ENCODE results near the gene CAMK1G. TPM values are rescaled to one million over a fixed set of nuclear protein-coding genes. Genes with fewer than 3 reads are reported as not detected.

The CAMK1G gene
- total and polyA plus RNA-seq, 2 experiments from 2014 or later = 0.32 to 0.76 TPM

DNA sequence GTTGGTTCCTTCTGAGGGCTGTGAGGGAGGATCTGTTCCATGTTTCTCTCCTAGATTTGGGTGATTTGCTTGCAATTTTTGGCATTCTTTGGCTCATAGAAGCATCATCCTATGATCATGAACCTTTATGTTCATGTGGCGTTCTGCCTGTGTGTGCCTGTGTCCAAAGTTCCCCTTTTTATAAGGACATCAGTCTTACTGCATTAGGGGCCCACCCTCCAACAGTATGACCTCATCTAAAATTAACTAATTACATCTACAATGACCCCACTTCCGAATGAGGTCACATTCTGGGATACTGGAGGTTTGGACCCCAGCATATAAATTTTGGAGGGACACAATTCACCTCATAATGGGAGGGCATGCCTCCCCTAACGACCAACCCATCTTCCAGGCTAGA lies 12.8 kb upstream of the CAMK1G start:
- Histone ChIP-seq H3K9me2 (ENCODE audit: insufficient read depth) (no peaks in the 10 kb centered on the region), H3K4me1 (ENCODE audit: insufficient read depth) (no peaks in the 10 kb centered on the region), H3F3A (replicated peaks; ENCODE audit: low read depth) (no peaks in the 10 kb centered on the region), H3K27me3 (ENCODE audit: insufficient read depth) (no peaks in the 10 kb centered on the region), H3K27ac (ENCODE audit: low read depth) (no peak overlapping the region), H3K79me2 (replicated peaks; ENCODE audit: insufficient read depth) (no peaks in the 10 kb centered on the region), H3K4me3 (no peak overlapping the region), H2AFZ (peak overlapping the region; percentile 32; the same call in 1 of the 2 replicates), H3K4me2 (no peak overlapping the region), H4K20me1 (replicated peaks; ENCODE audit: insufficient read depth) (no peaks in the 10 kb centered on the region), H3K36me3 (ENCODE audit: insufficient read depth) (no peaks in the 10 kb centered on the region)
- Mint-ChIP-seq H3K4me3 (no peak overlapping the region), H3K27me3 (ENCODE audit: insufficient read depth, low read depth, poor library complexity) (peaks cover 6% of the 10 kb centered on the region), H3K36me3 (ENCODE audit: low read depth) (no peaks in the 10 kb centered on the region), H3K27ac (no peak overlapping the region), H3K4me1 (peaks cover 9% of the 10 kb centered on the region; the same call in 2 of the 3 replicates), H3K9me3 (no peaks in the 10 kb centered on the region; the same call in 2 of the 3 replicates)
- DNase-seq (ENCODE audit: low spot score) (no peak), ATAC-seq (no peak)
- TF ChIP-seq, protein P1, sequence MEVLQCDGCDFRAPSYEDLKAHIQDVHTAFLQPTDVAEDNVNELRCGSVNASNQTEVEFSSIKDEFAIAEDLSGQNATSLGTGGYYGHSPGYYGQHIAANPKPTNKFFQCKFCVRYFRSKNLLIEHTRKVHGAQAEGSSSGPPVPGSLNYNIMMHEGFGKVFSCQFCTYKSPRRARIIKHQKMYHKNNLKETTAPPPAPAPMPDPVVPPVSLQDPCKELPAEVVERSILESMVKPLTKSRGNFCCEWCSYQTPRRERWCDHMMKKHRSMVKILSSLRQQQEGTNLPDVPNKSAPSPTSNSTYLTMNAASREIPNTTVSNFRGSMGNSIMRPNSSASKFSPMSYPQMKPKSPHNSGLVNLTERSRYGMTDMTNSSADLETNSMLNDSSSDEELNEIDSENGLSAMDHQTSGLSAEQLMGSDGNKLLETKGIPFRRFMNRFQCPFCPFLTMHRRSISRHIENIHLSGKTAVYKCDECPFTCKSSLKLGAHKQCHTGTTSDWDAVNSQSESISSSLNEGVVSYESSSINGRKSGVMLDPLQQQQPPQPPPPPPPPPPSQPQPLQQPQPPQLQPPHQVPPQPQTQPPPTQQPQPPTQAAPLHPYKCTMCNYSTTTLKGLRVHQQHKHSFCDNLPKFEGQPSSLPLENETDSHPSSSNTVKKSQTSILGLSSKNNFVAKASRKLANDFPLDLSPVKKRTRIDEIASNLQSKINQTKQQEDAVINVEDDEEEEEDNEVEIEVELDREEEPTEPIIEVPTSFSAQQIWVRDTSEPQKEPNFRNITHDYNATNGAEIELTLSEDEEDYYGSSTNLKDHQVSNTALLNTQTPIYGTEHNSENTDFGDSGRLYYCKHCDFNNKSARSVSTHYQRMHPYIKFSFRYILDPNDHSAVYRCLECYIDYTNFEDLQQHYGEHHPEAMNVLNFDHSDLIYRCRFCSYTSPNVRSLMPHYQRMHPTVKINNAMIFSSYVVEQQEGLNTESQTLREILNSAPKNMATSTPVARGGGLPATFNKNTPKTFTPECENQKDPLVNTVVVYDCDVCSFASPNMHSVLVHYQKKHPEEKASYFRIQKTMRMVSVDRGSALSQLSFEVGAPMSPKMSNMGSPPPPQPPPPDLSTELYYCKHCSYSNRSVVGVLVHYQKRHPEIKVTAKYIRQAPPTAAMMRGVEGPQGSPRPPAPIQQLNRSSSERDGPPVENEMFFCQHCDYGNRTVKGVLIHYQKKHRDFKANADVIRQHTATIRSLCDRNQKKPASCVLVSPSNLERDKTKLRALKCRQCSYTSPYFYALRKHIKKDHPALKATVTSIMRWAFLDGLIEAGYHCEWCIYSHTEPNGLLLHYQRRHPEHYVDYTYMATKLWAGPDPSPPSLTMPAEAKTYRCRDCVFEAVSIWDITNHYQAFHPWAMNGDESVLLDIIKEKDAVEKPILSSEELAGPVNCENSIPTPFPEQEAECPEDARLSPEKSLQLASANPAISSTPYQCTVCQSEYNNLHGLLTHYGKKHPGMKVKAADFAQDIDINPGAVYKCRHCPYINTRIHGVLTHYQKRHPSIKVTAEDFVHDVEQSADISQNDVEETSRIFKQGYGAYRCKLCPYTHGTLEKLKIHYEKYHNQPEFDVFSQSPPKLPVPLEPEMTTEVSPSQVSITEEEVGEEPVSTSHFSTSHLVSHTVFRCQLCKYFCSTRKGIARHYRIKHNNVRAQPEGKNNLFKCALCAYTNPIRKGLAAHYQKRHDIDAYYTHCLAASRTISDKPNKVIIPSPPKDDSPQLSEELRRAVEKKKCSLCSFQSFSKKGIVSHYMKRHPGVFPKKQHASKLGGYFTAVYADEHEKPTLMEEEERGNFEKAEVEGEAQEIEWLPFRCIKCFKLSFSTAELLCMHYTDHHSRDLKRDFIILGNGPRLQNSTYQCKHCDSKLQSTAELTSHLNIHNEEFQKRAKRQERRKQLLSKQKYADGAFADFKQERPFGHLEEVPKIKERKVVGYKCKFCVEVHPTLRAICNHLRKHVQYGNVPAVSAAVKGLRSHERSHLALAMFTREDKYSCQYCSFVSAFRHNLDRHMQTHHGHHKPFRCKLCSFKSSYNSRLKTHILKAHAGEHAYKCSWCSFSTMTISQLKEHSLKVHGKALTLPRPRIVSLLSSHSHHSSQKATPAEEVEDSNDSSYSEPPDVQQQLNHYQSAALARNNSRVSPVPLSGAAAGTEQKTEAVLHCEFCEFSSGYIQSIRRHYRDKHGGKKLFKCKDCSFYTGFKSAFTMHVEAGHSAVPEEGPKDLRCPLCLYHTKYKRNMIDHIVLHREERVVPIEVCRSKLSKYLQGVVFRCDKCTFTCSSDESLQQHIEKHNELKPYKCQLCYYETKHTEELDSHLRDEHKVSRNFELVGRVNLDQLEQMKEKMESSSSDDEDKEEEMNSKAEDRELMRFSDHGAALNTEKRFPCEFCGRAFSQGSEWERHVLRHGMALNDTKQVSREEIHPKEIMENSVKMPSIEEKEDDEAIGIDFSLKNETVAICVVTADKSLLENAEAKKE (CRISPR knock-in tag; IDR thresholded peaks at IDR 0.05) = no peak

DNA sequence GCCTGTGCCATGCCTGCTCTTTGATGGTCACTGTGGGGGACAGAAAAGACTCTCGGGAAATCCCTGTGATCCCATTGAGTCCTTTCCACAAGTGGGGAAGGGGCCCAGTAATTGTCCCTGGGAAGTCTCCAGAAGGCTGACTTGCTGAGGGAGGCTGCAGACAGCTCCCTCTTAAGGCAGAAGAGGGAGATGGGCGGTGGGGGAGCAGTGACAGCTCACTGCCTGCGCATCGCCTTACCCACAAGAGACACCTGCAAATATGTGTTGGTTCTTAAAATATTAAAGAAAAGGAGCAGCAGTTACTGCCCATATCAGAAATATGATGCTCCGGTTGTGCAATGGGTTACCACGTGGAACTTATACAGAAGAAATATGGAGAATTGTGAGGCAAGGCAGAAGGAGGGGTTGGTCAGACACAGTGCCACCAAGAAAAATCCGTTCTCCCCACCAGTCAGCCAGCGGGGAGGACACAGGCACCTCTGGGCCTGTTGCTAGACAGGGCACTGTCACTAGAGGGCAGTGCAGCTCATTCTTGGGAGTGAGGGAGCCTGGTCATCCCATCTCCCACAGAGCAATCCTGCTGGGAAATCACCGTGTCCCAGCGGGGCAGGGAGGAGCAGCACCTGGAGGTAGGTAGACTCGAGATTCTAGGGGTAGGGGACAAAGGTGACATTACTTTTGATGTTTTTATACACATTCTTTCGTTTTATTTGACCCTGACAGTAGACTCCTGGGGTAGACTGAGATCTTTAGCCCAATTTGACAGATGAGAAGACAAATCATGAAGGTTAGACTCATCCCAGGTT lies 6.9 kb upstream of the CAMK1G start:
- H3K36me3 Mint-ChIP-seq (ENCODE audit: low read depth) = no peaks in the 10 kb centered on the region
- H3K9me3 Mint-ChIP-seq = no peaks in the 10 kb centered on the region
- no peak overlapping the region for H3K4me2 ChIP-seq
- no peak overlapping the region for H3K27ac ChIP-seq (ENCODE audit: low read depth)
- peaks cover 6% of the 10 kb centered on the region; the same call in 2 of the 3 replicates for H3K4me1 Mint-ChIP-seq
- no peaks in the 10 kb centered on the region for H3K79me2 ChIP-seq (replicated peaks; ENCODE audit: insufficient read depth)
- H3K27me3 ChIP-seq (ENCODE audit: insufficient read depth) = no peaks in the 10 kb centered on the region
- H4K20me1 ChIP-seq (replicated peaks; ENCODE audit: insufficient read depth) = no peaks in the 10 kb centered on the region
- no peak overlapping the region for H3K4me3 Mint-ChIP-seq
- no peak for TF ChIP-seq POLR2AphosphoS5 (IDR thresholded peaks at IDR 0.05; ENCODE audit: low read depth)
- TF ChIP-seq, protein P2, sequence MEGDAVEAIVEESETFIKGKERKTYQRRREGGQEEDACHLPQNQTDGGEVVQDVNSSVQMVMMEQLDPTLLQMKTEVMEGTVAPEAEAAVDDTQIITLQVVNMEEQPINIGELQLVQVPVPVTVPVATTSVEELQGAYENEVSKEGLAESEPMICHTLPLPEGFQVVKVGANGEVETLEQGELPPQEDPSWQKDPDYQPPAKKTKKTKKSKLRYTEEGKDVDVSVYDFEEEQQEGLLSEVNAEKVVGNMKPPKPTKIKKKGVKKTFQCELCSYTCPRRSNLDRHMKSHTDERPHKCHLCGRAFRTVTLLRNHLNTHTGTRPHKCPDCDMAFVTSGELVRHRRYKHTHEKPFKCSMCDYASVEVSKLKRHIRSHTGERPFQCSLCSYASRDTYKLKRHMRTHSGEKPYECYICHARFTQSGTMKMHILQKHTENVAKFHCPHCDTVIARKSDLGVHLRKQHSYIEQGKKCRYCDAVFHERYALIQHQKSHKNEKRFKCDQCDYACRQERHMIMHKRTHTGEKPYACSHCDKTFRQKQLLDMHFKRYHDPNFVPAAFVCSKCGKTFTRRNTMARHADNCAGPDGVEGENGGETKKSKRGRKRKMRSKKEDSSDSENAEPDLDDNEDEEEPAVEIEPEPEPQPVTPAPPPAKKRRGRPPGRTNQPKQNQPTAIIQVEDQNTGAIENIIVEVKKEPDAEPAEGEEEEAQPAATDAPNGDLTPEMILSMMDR (conservative IDR thresholded peaks at IDR 0.05; ENCODE audit: low read depth in 2 of 2) = peak; percentile 77 to 99
- H2AFZ ChIP-seq = no peak overlapping the region
- no peaks in the 10 kb centered on the region for H3K9me2 ChIP-seq (ENCODE audit: insufficient read depth)
- peaks cover 2% of the 10 kb centered on the region for H3K27me3 Mint-ChIP-seq (ENCODE audit: insufficient read depth, low read depth, poor library complexity)
- H3K27ac Mint-ChIP-seq = no peak overlapping the region
- H3K4me3 ChIP-seq = no peak overlapping the region
- no peaks in the 10 kb centered on the region for H3K4me1 ChIP-seq (ENCODE audit: insufficient read depth)
- peak; percentile 99 for ATAC-seq
- H3K36me3 ChIP-seq (ENCODE audit: insufficient read depth) = no peaks in the 10 kb centered on the region
- H3F3A ChIP-seq (replicated peaks; ENCODE audit: low read depth) = no peaks in the 10 kb centered on the region
- DNase-seq (ENCODE audit: low spot score) = peak; percentile 88
